ENCODE data around the gene FOXJ1.

DNA sequence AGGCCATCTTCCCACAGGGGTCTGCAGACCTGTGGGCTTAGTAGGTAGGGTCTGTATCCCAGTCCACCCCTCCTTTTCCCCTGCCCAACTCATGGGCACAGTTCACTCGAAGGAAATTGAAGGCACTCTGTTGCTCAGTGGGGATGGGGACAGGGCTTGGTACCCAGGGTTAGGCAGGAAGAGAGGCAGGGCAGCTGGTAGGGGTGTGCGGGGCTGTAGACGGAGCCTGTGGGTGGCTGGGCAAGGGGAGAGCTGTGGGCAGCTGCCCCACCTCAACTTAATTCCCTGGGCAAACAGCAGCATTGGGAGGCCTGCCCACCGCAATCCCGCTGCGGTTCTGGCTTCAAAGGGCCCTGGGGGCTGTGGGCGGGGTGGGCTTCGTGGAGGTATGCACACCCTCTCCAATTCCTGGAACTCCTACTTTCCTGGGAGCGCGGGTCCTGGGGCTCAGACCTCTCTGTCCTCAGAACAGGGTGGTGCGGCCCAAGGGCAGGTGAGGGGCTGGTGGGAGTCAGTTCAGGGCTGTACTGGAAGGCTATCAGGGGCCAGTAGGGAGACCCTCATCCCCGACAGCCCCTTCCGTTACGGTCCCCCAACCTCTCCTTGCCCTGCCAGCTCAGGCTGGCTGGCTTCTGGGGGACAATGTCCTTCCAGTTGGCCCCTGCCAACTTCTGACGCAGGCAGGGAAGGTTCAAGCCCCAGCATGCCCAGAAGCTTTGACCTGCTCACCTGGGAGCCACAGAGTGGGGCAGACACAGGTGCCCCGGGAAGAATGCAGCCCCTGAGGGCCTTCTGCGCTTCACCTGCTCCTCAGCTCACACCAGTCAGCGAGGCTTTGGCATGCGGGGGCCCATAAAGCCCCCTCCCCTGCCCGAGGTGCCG is 9.1 kb downstream of the FOXJ1 start:
- TF ChIP-seq POLR2A (IDR thresholded peaks at IDR 0.05; ENCODE audit: low read length), result no peak
- no peak for TF ChIP-seq GATA1 (IDR thresholded peaks at IDR 0.05; ENCODE audit: low read depth, low read length)
